H1 (cell line): ENCODE measurements around the gene CLEC2D. TPM values are rescaled to one million over a fixed set of nuclear protein-coding genes. Genes with fewer than 3 reads are reported as not detected.

Source experiments
- CTCF ChIA-PET: fragments of 300-600 bp; sonication (Branson Sonifier 250); formaldehyde crosslinking; loops from one replicate; lab custom pipeline; 2021; ENCODE audit not compliant: partially characterized antibody; lab: Charles Lee
- POLR2A ChIA-PET: fragments of 300-600 bp; sonication (Branson Sonifier 250); formaldehyde crosslinking; loops from one replicate; lab custom pipeline; 2021; ENCODE audit warnings: inconsistent platforms; ENCODE audit not compliant: partially characterized antibody; lab: Charles Lee
- DNase-seq, 2 experiments: peaks; one replicate each; pipeline versions ENCODE4 v3.0.0 to v3.0.0-alpha.2; 2010 to 2022; ENCODE audit warnings: low spot score in 2 of 2, low read depth in 1 of 2, mixed read lengths in 1 of 2
- FAIRE-seq: peaks from 2 replicates; lab custom pipeline; 2011; peaks lifted over from hg19 to GRCh38; lab: Jason Lieb, UNC
- H2AFZ ChIP-seq: 2 replicates; pipeline ENCODE4 v1.8.1; 2012; ENCODE audit warnings: low read length, inconsistent platforms
- H2AK5ac ChIP-seq: 2 replicates; pipeline ENCODE4 v1.6.1; 2013; ENCODE audit warnings: low read depth, low read length
- H2BK120ac ChIP-seq: replicated peaks from 2 replicates; pipeline ENCODE3; 2013; ENCODE audit warnings: low read depth, low read length, inconsistent platforms
- H2BK12ac ChIP-seq: 2 replicates; pipeline ENCODE4 v1.6.1; 2013; ENCODE audit warnings: low read depth, low read length
- H2BK15ac ChIP-seq: 2 replicates; pipeline ENCODE4 v1.6.1; 2013; ENCODE audit warnings: low read length
- H2BK20ac ChIP-seq: 2 replicates; pipeline ENCODE4 v1.6.1; 2013; ENCODE audit warnings: low read length
- H2BK5ac ChIP-seq: 2 replicates; pipeline ENCODE4 v1.6.1; 2013; ENCODE audit warnings: low read depth, low read length
- H3K14ac ChIP-seq: 2 replicates; pipeline ENCODE4 v1.6.1; 2013; ENCODE audit warnings: inconsistent platforms; ENCODE audit not compliant: insufficient read length
- H3K18ac ChIP-seq: 2 replicates; pipeline ENCODE4 v1.6.1; 2013; ENCODE audit warnings: low read length; ENCODE audit errors: extremely low read depth
- H3K23ac ChIP-seq: 2 replicates; pipeline ENCODE4 v1.6.1; 2013; ENCODE audit warnings: inconsistent platforms; ENCODE audit not compliant: insufficient read length
- H3K23me2 ChIP-seq: 2 replicates; pipeline ENCODE4 v1.6.1; 2013; ENCODE audit warnings: low read depth, low read length
- H3K27ac ChIP-seq: 2 replicates; pipeline ENCODE4 v1.6.1; 2011; ENCODE audit warnings: low read depth, low read length, inconsistent platforms
- H3K27me3 ChIP-seq, 4 experiments: replicated peaks in 1 of 4; 1 replicate in 1 of 4; 2 replicates in 3 of 4; pipeline versions ENCODE4 v1.6.1 to v1.8.1; 2011 to 2013; ENCODE audit warnings: low read length in 3 of 4, mild to moderate bottlenecking in 3 of 4, inconsistent platforms in 2 of 4, mixed read lengths in 2 of 4, moderate library complexity in 1 of 4; ENCODE audit not compliant: control insufficient read depth in 3 of 4, insufficient read depth in 3 of 4; ENCODE audit errors: extremely low read depth in 1 of 4
- H3K36me3 ChIP-seq, 4 experiments: 2 replicates each; pipeline versions ENCODE4 v1.6.1 to v1.8.1; 2011 to 2013; ENCODE audit warnings: mild to moderate bottlenecking in 4 of 4, low read length in 3 of 4, moderate library complexity in 2 of 4, control low read depth in 1 of 4, inconsistent platforms in 1 of 4; ENCODE audit not compliant: insufficient read depth in 4 of 4, control insufficient read depth in 2 of 4
- H3K4ac ChIP-seq: replicated peaks from 2 replicates; pipeline ENCODE3; 2013; ENCODE audit warnings: low read length, low read depth, mixed read lengths, inconsistent platforms; ENCODE audit not compliant: insufficient read length
- H3K4me1 ChIP-seq, 4 experiments: replicated peaks in 1 of 4; 1 replicate in 1 of 4; 2 replicates in 3 of 4; pipeline versions ENCODE4 v1.6.1 to v1.8.1; 2011 to 2013; ENCODE audit warnings: low read length in 3 of 4, inconsistent platforms in 2 of 4, mixed read lengths in 1 of 4; ENCODE audit not compliant: insufficient read depth in 4 of 4, control insufficient read depth in 3 of 4
- H3K4me2 ChIP-seq, 2 experiments: 2 replicates each; pipeline versions ENCODE4 v1.6.1 to v1.8.1; 2011 to 2013; ENCODE audit warnings: low read depth in 2 of 2, low read length in 2 of 2, control low read depth in 1 of 2, inconsistent platforms in 1 of 2, mild to moderate bottlenecking in 1 of 2; ENCODE audit not compliant: insufficient read depth in 1 of 2
- H3K4me3 ChIP-seq, 4 experiments: fragments of 200-600, 300-600 bp in 1 of 4; sonication (generic), shearing (Covaris generic), sonication (Bioruptor Twin) in 1 of 4; 2 replicates each; pipeline versions ENCODE4 v1.5.1 to v1.8.1; 2011 to 2016; ENCODE audit warnings: low read length in 4 of 4, low read depth in 3 of 4, control low read depth in 2 of 4, inconsistent platforms in 2 of 4, mild to moderate bottlenecking in 2 of 4, mixed read lengths in 1 of 4, moderate library complexity in 1 of 4; ENCODE audit not compliant: insufficient read depth in 2 of 4; ENCODE audit errors: extremely low read depth in 1 of 4
- H3K56ac ChIP-seq: replicated peaks from 2 replicates; pipeline ENCODE3; 2013; ENCODE audit warnings: low read depth, mild to moderate bottlenecking, mixed read lengths, low read length, inconsistent platforms; ENCODE audit not compliant: insufficient read length
- H3K79me1 ChIP-seq: 2 replicates; pipeline ENCODE4 v1.6.1; 2013; ENCODE audit warnings: low read depth, low read length, control low read depth
- H3K79me2 ChIP-seq, 2 experiments: 2 replicates each; pipeline versions ENCODE4 v1.6.1 to v1.8.1; 2012 to 2013; ENCODE audit warnings: low read length in 2 of 2, mild to moderate bottlenecking in 2 of 2, inconsistent platforms in 1 of 2; ENCODE audit not compliant: insufficient read depth in 2 of 2, control insufficient read depth in 1 of 2
- H3K9ac ChIP-seq, 4 experiments: replicated peaks in 1 of 4; 1 replicate in 1 of 4; 2 replicates in 3 of 4; pipeline versions ENCODE4 v1.6.1 to v1.8.1; 2011 to 2013; ENCODE audit warnings: low read depth in 3 of 4, low read length in 3 of 4, control low read depth in 2 of 4, mild to moderate bottlenecking in 2 of 4, moderate library complexity in 2 of 4, inconsistent platforms in 1 of 4; ENCODE audit errors: extremely low read depth in 1 of 4
- H3K9me3 ChIP-seq, 2 experiments: 2 replicates each; pipeline versions ENCODE4 v1.6.1 to v1.8.1; 2012 to 2013; ENCODE audit warnings: mild to moderate bottlenecking in 2 of 2, moderate library complexity in 2 of 2, control low read depth in 1 of 2, inconsistent platforms in 1 of 2, low read depth in 1 of 2, low read length in 1 of 2, mixed read lengths in 1 of 2; ENCODE audit not compliant: insufficient read depth in 2 of 2
- H4K20me1 ChIP-seq, 2 experiments: replicated peaks in 1 of 2; 2 replicates each; pipeline versions ENCODE3 to v1.8.1; 2011 to 2013; ENCODE audit warnings: inconsistent platforms in 2 of 2, low read length in 2 of 2, mild to moderate bottlenecking in 1 of 2; ENCODE audit not compliant: insufficient read depth in 2 of 2, control insufficient read depth in 1 of 2
- H4K5ac ChIP-seq: 2 replicates; pipeline ENCODE4 v1.6.1; 2013; ENCODE audit warnings: low read length, low read depth, mixed read lengths, inconsistent platforms; ENCODE audit not compliant: insufficient read length
- H4K8ac ChIP-seq: 2 replicates; pipeline ENCODE4 v1.8.0; 2013; ENCODE audit warnings: mild to moderate bottlenecking, moderate library complexity, low read length, inconsistent platforms; ENCODE audit not compliant: insufficient read depth; ENCODE audit errors: extremely low read depth
- H4K91ac ChIP-seq: replicated peaks from 2 replicates; pipeline ENCODE3; 2013; ENCODE audit warnings: low read length, mixed read lengths, inconsistent platforms; ENCODE audit not compliant: insufficient read length
- HDAC2 ChIP-seq, 2 experiments: fragments of 300-600 bp in 1 of 2; sonication (generic) in 1 of 2; IDR thresholded peaks; 2 replicates each; pipeline ENCODE4 v1.6.1; 2011 to 2012; ENCODE audit warnings: low read depth in 2 of 2, low read length in 2 of 2, mild to moderate bottlenecking in 2 of 2, moderate library complexity in 2 of 2, borderline replicate concordance in 1 of 2, inconsistent platforms in 1 of 2
- HDAC6 ChIP-seq: IDR thresholded peaks from one replicate; pipeline ENCODE4 v1.7.1; 2012; ENCODE audit warnings: low read depth, mild to moderate bottlenecking, inconsistent platforms, low read length, moderate library complexity
- RFX5 ChIP-seq: IDR thresholded peaks from 2 replicates; pipeline ENCODE4 v1.6.1; 2011; ENCODE audit warnings: low read depth, low read length, improper control_type of control experiment, borderline replicate concordance
- SIX5 ChIP-seq: IDR thresholded peaks from 2 replicates; pipeline ENCODE4 v1.6.1; 2011; ENCODE audit warnings: mild to moderate bottlenecking, low read depth, low read length
- SP1 ChIP-seq: IDR thresholded peaks from 2 replicates; pipeline ENCODE4 v1.6.1; 2011; ENCODE audit warnings: low read depth, low read length
- SRF ChIP-seq: IDR thresholded peaks from 2 replicates; pipeline ENCODE4 v1.6.1; 2011; ENCODE audit warnings: mild to moderate bottlenecking, low read depth, low read length, moderate library complexity
- TAF1 ChIP-seq: IDR thresholded peaks from 2 replicates; pipeline ENCODE4 v1.6.1; 2011; ENCODE audit warnings: mild to moderate bottlenecking, low read depth, low read length
- polyA plus RNA-seq, 7 experiments: library from polyadenylated mRNA; depleted of rRNA in 3 of 7; stranded (reverse) in 5 of 7; unstranded in 2 of 7; fragments of >200 nt in 5 of 7; fragments of 200-250 nt in 2 of 7; gene quantifications; 1 replicate in 5 of 7; 2 replicates in 1 of 7; 4 replicates in 1 of 7; pipeline versions ENCODE4 v1.2.1 to v1.2.3, GENCODE V29; 2011 to 2013; ENCODE audit warnings: missing spikeins in 2 of 7, mixed read lengths in 2 of 7
- total RNA-seq: library from RNA; stranded (reverse); fragmentation: NEBNext Ultra II Directional; extraction: Animal tissue kit (Norgen Biotek cat#: 25700); gene quantifications from 2 replicates; pipeline ENCODE4 v1.2.1, GENCODE V29; 2021

CLEC2D gene
- total and polyA plus RNA-seq, 2 of the 8 experiments (the other 6 are each of a cell fraction or from before 2014, with no cell fraction given): 4.2 to 6.2 TPM

DNA sequence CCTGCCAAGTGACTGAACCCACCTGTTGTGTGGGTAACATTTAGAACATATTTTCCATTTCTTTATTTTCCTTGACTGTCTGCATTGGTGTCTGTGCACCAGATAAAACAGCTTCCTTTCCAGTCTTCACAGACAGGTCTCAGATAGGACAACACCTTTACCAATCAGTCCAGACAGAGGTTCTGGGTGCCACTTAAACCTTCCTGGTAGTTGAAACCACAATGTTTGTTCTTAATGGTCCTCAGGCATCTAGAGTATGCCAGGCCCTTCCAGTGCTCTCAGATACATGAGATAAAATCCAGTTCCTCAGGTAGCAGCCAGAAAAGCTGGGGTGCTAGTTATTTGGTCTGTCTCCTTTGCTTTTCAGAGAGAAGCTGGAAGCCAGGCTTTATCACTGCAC is 7.0 kb upstream of the CLEC2D start:
- Histone ChIP-seq H4K5ac (no peak overlapping the region), H3K4ac (no peak overlapping the region), H3K27ac (no peak overlapping the region), H3K23ac (no peak overlapping the region), H3K56ac (no peak overlapping the region), H3K4me1 (no peaks in the 10 kb centered on the region), H3K79me1 (no peaks in the 10 kb centered on the region), H2BK5ac (no peak overlapping the region), H2AK5ac (no peak overlapping the region), H3K4me2 (no peak overlapping the region), H3K4me3 (no peak overlapping the region), H3K18ac (no peak overlapping the region), H3K9ac (no peak overlapping the region), H3K79me2 (no peaks in the 10 kb centered on the region), H3K14ac (no peak overlapping the region), H2AFZ (no peak overlapping the region), H2BK120ac (no peak overlapping the region), H4K91ac (no peak overlapping the region), H2BK15ac (no peak overlapping the region), H3K36me3 (peaks cover 0 to 37% (median 14%) of the 10 kb centered on the region in 4 experiments; a peak in 6 of 8 replicates), H3K27me3 (no peaks in the 10 kb centered on the region), H4K20me1 (no peaks in the 10 kb centered on the region), H2BK20ac (no peak overlapping the region), H2BK12ac (no peak overlapping the region), H3K9me3 (no peaks in the 10 kb centered on the region), H4K8ac (no peak overlapping the region), H3K23me2 (no peaks in the 10 kb centered on the region; the same call in 1 of the 2 replicates)
- no peak for DNase-seq
- no peak for FAIRE-seq
- ChIA-PET POLR2A (interaction anchor here (1.0 kb wide), 1 partner anchor 15 kb away, joined by 4 read pairs; no protein-coding TSS in a partner anchor), CTCF (no interaction called here)
- no peak for TF ChIP-seq SIX5
- TF ChIP-seq HDAC6: no peak
- no peak for TF ChIP-seq RFX5
- TF ChIP-seq SP1: no peak
- no peak for TF ChIP-seq HDAC2 (IDR thresholded peaks at IDR 0.05; ENCODE audit: borderline replicate concordance in 1 of 2, low read depth in 2 of 2, low read length in 2 of 2)
- TF ChIP-seq SRF: no peak
- no peak for TF ChIP-seq TAF1
